SKM-1 treated with dmso at 0.1 percent for 144 hours (cell line): ENCODE results near the gene GRIN2A.

Experiments used
- DNase-seq: peaks from one replicate; lab custom pipeline; 2025; ENCODE audit not compliant: unreplicated experiment; lab: John Stamatoyannopoulos, UW

GRIN2A gene

GRCh38 chr16:10181196-10182162 lies 749 bp downstream of the GRIN2A start:
- DNase-seq = peak; percentile 33

GRCh38 chr16:10180771-10181163 lies 1.5 kb downstream of the GRIN2A start:
- DNase-seq = no peak

GRCh38 chr16:10180042-10180770 lies 2.0 kb downstream of the GRIN2A start:
- DNase-seq = no peak

- no peak for DNase-seq
These were observed 3.7 kb downstream of the GRIN2A start for GRCh38 chr16:10178526-10178925.

- no peak for DNase-seq
These were observed 4.1 kb downstream of the GRIN2A start for GRCh38 chr16:10178080-10178479.

GRCh38 chr16:10172848-10173655 lies 9.2 kb downstream of the GRIN2A start:
- no peak for DNase-seq

- DNase-seq = no peak
These were observed 11.0 kb downstream of the GRIN2A start for GRCh38 chr16:10171221-10171620.

- no peak for DNase-seq
These were observed 12.3 kb downstream of the GRIN2A start for GRCh38 chr16:10169904-10170410.

- DNase-seq = no peak
These were observed 13.2 kb downstream of the GRIN2A start for GRCh38 chr16:10169031-10169430.

GRCh38 chr16:10168258-10168657 lies 14.0 kb downstream of the GRIN2A start:
- DNase-seq = no peak

- DNase-seq = no peak
These were observed 16.6 kb downstream of the GRIN2A start for GRCh38 chr16:10165643-10166042.

- no peak for DNase-seq
These were observed 19.2 kb downstream of the GRIN2A start for GRCh38 chr16:10162981-10163380.

GRCh38 chr16:10156099-10156498 lies 26.1 kb downstream of the GRIN2A start:
- DNase-seq = no peak

GRCh38 chr16:10154389-10154788 lies 27.8 kb downstream of the GRIN2A start:
- DNase-seq = no peak

GRCh38 chr16:10153985-10154384 lies 28.2 kb downstream of the GRIN2A start:
- no peak for DNase-seq

- DNase-seq = no peak
These were observed 30.5 kb downstream of the GRIN2A start for GRCh38 chr16:10151718-10152117.

- DNase-seq = no peak
These were observed 31.3 kb downstream of the GRIN2A start for GRCh38 chr16:10150906-10151305.

GRCh38 chr16:10145542-10146035 lies 36.6 kb downstream of the GRIN2A start:
- DNase-seq = no peak

GRCh38 chr16:10141671-10142070 lies 40.6 kb downstream of the GRIN2A start:
- no peak for DNase-seq

- no peak for DNase-seq
These were observed 43.3 kb downstream of the GRIN2A start for GRCh38 chr16:10138881-10139280.

GRCh38 chr16:10137341-10137740 lies 44.9 kb downstream of the GRIN2A start:
- DNase-seq = no peak
